ENCODE measurements around the gene ANKRD7.

- TF ChIP-seq, protein P1, sequence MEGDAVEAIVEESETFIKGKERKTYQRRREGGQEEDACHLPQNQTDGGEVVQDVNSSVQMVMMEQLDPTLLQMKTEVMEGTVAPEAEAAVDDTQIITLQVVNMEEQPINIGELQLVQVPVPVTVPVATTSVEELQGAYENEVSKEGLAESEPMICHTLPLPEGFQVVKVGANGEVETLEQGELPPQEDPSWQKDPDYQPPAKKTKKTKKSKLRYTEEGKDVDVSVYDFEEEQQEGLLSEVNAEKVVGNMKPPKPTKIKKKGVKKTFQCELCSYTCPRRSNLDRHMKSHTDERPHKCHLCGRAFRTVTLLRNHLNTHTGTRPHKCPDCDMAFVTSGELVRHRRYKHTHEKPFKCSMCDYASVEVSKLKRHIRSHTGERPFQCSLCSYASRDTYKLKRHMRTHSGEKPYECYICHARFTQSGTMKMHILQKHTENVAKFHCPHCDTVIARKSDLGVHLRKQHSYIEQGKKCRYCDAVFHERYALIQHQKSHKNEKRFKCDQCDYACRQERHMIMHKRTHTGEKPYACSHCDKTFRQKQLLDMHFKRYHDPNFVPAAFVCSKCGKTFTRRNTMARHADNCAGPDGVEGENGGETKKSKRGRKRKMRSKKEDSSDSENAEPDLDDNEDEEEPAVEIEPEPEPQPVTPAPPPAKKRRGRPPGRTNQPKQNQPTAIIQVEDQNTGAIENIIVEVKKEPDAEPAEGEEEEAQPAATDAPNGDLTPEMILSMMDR (IDR thresholded peaks at IDR 0.05), result no peak
- TF ChIP-seq POLR2A (IDR thresholded peaks at IDR 0.05), result no peak
- TF ChIP-seq POLR2AphosphoS5 (IDR thresholded peaks at IDR 0.05), result no peak
Measured at GRCh38 chr7:118280319-118281012, 56.0 kb downstream of the ANKRD7 start.

All from sigmoid colon (tissue), 4 donors.